Suprapubic skin (tissue), 4 donors: ENCODE data around the gene NFIA.

Source experiments
- CTCF ChIP-seq, 2 donors: fragments of 200-600 bp in 1 of 2; fragments of 450-650 bp in 1 of 2; sonication (generic) in 1 of 2; IDR thresholded peaks; one replicate each; pipeline ENCODE4 v1.5.1; 2016 to 2019; ENCODE audit warnings: antibody characterized with exemption in 2 of 2, mild to moderate bottlenecking in 1 of 2, moderate library complexity in 1 of 2
- EP300 ChIP-seq: sonication (generic); formaldehyde crosslinking; IDR thresholded peaks from one replicate; pipeline ENCODE4 v1.6.1; 2017; ENCODE audit warnings: antibody characterized with exemption
- POLR2A ChIP-seq, 2 donors: fragments of 450-650 bp; IDR thresholded peaks; one replicate each; pipeline ENCODE4 v1.6.1; 2017; ENCODE audit warnings: antibody characterized with exemption in 2 of 2, mild to moderate bottlenecking in 2 of 2, moderate library complexity in 2 of 2
- POLR2AphosphoS5 ChIP-seq, 3 donors: sonication (generic); formaldehyde crosslinking; IDR thresholded peaks; one replicate each; pipeline ENCODE4 v1.6.1; 2017; ENCODE audit warnings: antibody characterized with exemption in 3 of 3

- TF ChIP-seq POLR2AphosphoS5 (IDR thresholded peaks at IDR 0.05), result no peak
- no peak for TF ChIP-seq EP300
- TF ChIP-seq CTCF (IDR thresholded peaks at IDR 0.05), result no peak
- no peak for TF ChIP-seq POLR2A (IDR thresholded peaks at IDR 0.05)
These were observed 21.9 kb downstream of the NFIA start for GRCh38 chr1:61104220-61104671.
